Cardiac fibroblast (primary cell): ENCODE measurements around the gene ITGB6.

Experiments
- DNase-seq, 2 donors: peaks; one replicate each; pipeline versions ENCODE4 v3.0.0 to v3.0.0-alpha.2; 2010; ENCODE audit warnings: low read depth in 2 of 2
- H3K4me3 ChIP-seq, 2 donors: replicated peaks in 1 of 2; 1 replicate in 1 of 2; 2 replicates in 1 of 2; pipeline ENCODE4 v1.5.1; 2011; ENCODE audit warnings: low read depth in 2 of 2, low read length in 2 of 2, mild to moderate bottlenecking in 2 of 2, moderate library complexity in 1 of 2
- CTCF ChIP-seq: IDR thresholded peaks from one replicate; pipeline ENCODE4 v1.5.1; 2011; ENCODE audit warnings: low read depth, mild to moderate bottlenecking, low read length, inconsistent platforms

ITGB6 gene

DNA sequence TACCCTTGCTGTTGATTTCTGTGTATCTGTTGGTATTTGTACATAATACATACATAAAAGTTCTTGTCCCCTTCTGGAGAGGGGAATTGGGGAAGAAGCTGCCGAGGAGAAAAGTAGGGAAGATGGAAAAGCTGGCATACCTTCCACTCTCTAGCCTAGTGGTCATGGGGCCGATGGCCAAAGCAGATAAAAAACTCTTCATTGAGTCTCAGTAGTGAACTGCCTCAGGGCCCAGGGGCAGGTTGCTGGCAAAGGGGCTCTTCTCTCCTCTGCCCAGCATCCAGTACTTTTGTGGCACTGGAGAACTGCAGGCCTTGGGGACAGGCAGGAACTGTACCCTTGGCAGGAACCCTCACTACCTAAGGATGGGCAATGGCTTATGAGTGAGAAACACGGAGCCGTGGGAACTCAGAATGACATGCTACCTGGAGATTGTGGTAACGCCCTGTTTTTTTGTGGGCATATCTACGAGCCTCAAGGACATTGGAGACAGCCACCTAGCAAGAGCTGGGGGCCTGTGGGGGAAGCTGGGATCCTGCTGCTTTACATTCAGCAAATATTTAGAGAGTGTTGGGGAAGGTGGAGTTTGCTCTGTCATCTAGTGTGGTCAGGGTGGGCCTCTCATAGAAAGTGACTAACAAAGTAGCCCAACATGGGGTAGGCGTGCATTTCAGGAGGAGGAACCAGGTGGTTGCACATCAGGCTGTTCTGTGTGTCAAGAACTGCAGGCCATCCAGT, 22.6 kb upstream of the ITGB6 start:
- no peak overlapping the region for H3K4me3 ChIP-seq
- TF ChIP-seq CTCF, result no peak

GRCh38 chr2:160221391-160222276, 21.6 kb upstream of the ITGB6 start:
- TF ChIP-seq CTCF, result no peak
- H3K4me3 ChIP-seq, result no peak overlapping the region
- DNase-seq, result peak; percentile 55 to 81

More for the DNA sequence above, 22.6 kb upstream of the ITGB6 start:
- no peak for DNase-seq

- DNase-seq, result peak in 1 of 2 donors; percentile 28
- H3K4me3 ChIP-seq, result no peak overlapping the region
- TF ChIP-seq CTCF, result no peak
These were observed 20.5 kb upstream of the ITGB6 start for GRCh38 chr2:160220545-160221009.

- no peak overlapping the region for H3K4me3 ChIP-seq
- TF ChIP-seq CTCF, result no peak
- no peak for DNase-seq
These were observed 20.0 kb upstream of the ITGB6 start for GRCh38 chr2:160220026-160220425.

DNA sequence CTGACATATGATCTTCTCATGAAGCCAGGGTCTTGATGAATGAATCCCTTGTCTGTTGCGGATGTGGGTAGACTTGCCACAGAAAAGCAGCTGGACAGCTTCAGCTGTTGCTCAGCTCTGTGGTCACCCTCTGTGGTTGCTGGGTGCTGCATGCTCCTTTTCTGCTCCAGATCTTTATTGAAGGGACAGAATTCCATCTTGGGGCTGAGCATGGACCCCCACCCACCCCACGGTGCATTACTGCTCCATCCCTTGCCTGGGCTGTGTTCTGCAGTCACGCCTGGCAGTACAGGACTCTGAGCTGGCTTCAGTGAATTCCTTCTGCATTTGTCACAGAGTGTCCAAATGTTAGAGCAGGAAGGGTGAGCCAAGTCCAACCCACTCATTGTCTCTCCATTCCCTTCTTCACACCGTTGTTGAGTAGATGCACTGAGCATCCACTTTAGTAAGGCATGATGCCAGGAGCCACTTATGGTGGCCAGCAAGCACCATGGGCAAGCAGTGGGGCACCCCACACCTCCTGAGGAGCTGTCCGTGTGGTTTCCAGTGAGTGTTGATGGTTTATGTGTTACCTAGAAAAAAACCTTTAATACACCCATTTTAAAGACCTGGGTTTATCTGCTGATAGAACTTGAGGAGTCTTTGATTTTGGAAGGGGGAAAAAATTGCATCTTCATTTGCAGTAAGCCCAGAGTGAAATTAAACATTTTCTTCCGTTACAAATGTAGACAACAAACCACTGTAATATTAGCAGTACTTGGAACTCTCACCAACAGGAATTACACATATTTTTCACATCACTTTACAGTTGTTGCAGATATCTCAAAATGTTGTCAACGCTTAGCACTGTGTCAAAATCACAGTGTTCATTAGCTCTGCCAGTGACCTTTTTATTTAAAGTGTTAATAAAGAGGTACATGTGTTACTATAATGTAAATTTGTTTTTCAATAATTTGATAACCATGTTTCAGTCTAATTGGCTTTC, 14.7 kb upstream of the ITGB6 start:
- no peak overlapping the region for H3K4me3 ChIP-seq
- DNase-seq, result peak; percentile 86 to 96

More for the DNA sequence above, 14.7 kb upstream of the ITGB6 start:
- TF ChIP-seq CTCF, result no peak
